LoVo (cell line): ENCODE measurements around the gene MCF2L.

ENCODE experiments used
- DNase-seq: peaks from one replicate; pipeline ENCODE4 v3.0.0-alpha.2; 2016; ENCODE audit warnings: low spot score

The MCF2L gene

GRCh38 chr13:113114511-113115362 lies 145.7 kb downstream of the MCF2L start:
- no peak for DNase-seq

GRCh38 chr13:113115363-113116205 lies 146.6 kb downstream of the MCF2L start:
- DNase-seq: no peak

GRCh38 chr13:113116206-113116800 lies 147.3 kb downstream of the MCF2L start:
- no peak for DNase-seq

GRCh38 chr13:113116871-113117271 lies 147.9 kb downstream of the MCF2L start:
- DNase-seq: no peak

- DNase-seq: no peak
These were observed 148.4 kb downstream of the MCF2L start for GRCh38 chr13:113117335-113117872.

- no peak for DNase-seq
These were observed 148.9 kb downstream of the MCF2L start for GRCh38 chr13:113117911-113118260.

- DNase-seq: no peak
These were observed 149.4 kb downstream of the MCF2L start for GRCh38 chr13:113118261-113119021.

- DNase-seq: no peak
These were observed 150.3 kb downstream of the MCF2L start for GRCh38 chr13:113119166-113119821.

GRCh38 chr13:113119822-113120189 lies 150.8 kb downstream of the MCF2L start:
- no peak for DNase-seq

- no peak for DNase-seq
These were observed 151.5 kb downstream of the MCF2L start for GRCh38 chr13:113120300-113121182.

GRCh38 chr13:113121183-113121927 lies 152.3 kb downstream of the MCF2L start:
- DNase-seq: no peak

GRCh38 chr13:113121928-113122471 lies 153.0 kb downstream of the MCF2L start:
- no peak for DNase-seq

- DNase-seq: peak; percentile 34
These were observed 153.7 kb downstream of the MCF2L start, which contains the start of gene F10 for GRCh38 chr13:113122550-113123225. Gene F10 (plus strand): TSS chr13:113122799. CDS start chr13:113122856, 57 bp downstream.

- DNase-seq: no peak
These were observed 154.5 kb downstream of the MCF2L start for GRCh38 chr13:113123226-113124201.

- no peak for DNase-seq
These were observed 155.4 kb downstream of the MCF2L start for GRCh38 chr13:113124211-113124970.

GRCh38 chr13:113125506-113126264 lies 156.7 kb downstream of the MCF2L start:
- no peak for DNase-seq
